Measurements from ENCODE around the gene NBPF15. TPM values are rescaled to one million over a fixed set of nuclear protein-coding genes. Genes with fewer than 3 reads are reported as not detected.
"Not testable (repeated sequence)": the region's sequence is repeated elsewhere in the genome, so short reads cannot be mapped to it uniquely, and the experiment has no call there.

NBPF15 gene, protein sequence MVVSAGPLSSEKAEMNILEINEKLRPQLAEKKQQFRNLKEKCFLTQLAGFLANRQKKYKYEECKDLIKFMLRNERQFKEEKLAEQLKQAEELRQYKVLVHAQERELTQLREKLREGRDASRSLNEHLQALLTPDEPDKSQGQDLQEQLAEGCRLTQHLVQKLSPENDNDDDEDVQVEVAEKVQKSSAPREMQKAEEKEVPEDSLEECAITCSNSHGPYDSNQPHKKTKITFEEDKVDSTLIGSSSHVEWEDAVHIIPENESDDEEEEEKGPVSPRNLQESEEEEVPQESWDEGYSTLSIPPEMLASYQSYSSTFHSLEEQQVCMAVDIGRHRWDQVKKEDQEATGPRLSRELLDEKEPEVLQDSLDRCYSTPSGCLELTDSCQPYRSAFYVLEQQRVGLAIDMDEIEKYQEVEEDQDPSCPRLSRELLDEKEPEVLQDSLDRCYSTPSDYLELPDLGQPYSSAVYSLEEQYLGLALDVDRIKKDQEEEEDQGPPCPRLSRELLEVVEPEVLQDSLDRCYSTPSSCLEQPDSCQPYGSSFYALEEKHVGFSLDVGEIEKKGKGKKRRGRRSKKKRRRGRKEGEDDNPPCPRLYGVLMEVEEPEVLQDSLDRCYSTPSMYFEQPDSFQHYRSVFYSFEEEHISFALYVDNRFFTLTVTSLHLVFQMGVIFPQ
- 56.5 and 59.9 TPM in 2 replicates for total RNA-seq (2014; rRNA removed; shearing (Covaris generic))
- polyA plus RNA-seq (2015; cell fraction: cytosol; rRNA removed) = 37.1 and 48.2 TPM in 2 replicates
- polyA plus RNA-seq (2015; cell fraction: nucleus; rRNA removed) = 356 and 358 TPM in 2 replicates

GRCh38 chr1:144461136-144461759 lies at the start of gene NBPF15:
Gene NBPF15, minus strand, starts transcription at chr1:144461669. Its CDS starts 21,666 bp downstream, at chr1:144440003.
- peak; percentile 70 for DNase-seq (ENCODE audit: low read depth, low spot score)
- in situ Hi-C loops (cut with HindIII; ENCODE audit: low pct_unique_long_range_greater_than_20kb, low sequenced_read_pairs) = not testable (repeated sequence)

DNA sequence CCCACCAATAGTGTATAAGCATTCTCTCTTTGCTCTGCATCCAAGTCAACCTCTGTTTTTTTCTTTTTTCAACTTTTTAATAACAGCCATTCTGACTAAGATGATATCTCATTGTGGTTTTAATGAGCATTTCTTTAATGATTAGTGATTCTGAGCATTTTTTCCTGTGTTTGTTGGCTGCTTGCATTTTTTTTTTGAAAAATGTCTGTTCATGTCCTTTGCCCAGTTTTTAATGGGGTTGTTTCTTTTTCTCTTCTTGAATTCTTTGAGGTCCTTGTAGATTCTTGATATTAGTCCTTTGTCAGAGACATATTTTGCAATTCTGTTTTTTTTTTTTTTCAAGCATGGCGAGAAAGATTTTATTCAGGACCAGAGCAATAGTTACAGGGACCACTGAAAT lies 35.0 kb upstream of the NBPF15 start:
- in situ Hi-C loops (cut with HindIII; ENCODE audit: low pct_unique_long_range_greater_than_20kb, low sequenced_read_pairs); DNase-seq (ENCODE audit: low read depth, low spot score): not testable (repeated sequence)

DNA sequence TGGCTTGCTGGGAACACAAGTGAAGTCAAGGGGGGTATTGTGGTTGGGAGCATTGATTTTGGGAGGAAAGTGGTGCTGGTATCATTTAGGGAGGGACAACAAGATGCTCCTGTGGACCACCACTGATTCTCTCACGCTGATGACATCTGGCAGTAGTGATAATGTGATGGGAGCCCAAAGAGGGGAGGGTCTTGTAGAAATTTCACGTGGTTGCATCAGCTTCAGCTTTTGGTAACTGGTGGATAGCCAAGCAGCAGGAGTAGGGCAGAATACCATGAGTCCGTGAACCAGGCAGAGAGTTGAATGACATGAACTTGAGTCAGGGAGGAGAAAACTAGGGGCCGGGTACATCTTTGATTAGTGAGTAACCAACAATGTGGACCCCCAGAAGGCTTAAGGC lies 32.7 kb upstream of the NBPF15 start:
- in situ Hi-C loops (cut with HindIII; ENCODE audit: low pct_unique_long_range_greater_than_20kb, low sequenced_read_pairs) = not testable (repeated sequence)

DNA sequence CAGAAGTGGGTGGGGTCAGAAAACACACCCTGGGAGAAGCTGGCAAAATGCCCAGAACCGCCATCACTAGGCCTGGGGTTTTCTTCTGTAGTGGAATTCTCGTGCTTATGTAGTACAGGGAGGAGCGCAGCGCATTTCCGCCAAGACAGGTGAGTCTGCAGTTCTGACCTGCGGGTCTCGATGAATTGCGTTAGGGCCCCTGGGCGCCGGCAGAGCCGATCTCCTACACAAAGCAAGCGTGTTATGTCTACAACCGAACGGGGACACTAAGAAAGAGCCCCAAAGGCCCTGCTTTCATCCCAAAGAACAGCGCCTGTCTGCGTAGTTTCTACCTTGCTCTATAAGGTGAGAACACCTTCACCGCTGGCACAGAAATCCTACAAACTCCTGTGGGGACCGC lies 28.9 kb upstream of the NBPF15 start:
- in situ Hi-C loops (cut with HindIII; ENCODE audit: low pct_unique_long_range_greater_than_20kb, low sequenced_read_pairs); DNase-seq (ENCODE audit: low read depth, low spot score): not testable (repeated sequence)

More for the DNA sequence above, 32.7 kb upstream of the NBPF15 start:
- DNase-seq (ENCODE audit: low read depth, low spot score) = peak; percentile 4

DNA sequence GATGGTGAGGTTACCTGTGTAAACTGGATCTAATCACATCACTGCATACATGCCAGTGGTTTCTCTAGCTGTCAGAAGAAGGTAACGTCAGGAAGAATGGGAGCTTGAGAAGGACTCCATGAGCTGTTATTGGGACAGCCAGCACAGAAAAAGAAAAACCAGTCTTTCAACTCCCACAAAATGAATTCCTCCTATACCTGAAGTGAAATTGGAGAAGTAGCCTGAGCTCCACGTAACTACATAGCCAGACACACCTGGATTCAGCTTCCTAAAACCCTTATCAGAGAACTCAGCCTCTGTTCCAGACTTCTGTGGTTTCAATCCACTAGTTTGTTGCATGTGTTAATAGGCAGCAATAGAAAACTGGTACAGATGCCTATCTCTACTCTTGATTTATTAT lies 25.5 kb upstream of the NBPF15 start:
- DNase-seq (ENCODE audit: low read depth, low spot score); in situ Hi-C loops (cut with HindIII; ENCODE audit: low pct_unique_long_range_greater_than_20kb, low sequenced_read_pairs): not testable (repeated sequence)

DNA sequence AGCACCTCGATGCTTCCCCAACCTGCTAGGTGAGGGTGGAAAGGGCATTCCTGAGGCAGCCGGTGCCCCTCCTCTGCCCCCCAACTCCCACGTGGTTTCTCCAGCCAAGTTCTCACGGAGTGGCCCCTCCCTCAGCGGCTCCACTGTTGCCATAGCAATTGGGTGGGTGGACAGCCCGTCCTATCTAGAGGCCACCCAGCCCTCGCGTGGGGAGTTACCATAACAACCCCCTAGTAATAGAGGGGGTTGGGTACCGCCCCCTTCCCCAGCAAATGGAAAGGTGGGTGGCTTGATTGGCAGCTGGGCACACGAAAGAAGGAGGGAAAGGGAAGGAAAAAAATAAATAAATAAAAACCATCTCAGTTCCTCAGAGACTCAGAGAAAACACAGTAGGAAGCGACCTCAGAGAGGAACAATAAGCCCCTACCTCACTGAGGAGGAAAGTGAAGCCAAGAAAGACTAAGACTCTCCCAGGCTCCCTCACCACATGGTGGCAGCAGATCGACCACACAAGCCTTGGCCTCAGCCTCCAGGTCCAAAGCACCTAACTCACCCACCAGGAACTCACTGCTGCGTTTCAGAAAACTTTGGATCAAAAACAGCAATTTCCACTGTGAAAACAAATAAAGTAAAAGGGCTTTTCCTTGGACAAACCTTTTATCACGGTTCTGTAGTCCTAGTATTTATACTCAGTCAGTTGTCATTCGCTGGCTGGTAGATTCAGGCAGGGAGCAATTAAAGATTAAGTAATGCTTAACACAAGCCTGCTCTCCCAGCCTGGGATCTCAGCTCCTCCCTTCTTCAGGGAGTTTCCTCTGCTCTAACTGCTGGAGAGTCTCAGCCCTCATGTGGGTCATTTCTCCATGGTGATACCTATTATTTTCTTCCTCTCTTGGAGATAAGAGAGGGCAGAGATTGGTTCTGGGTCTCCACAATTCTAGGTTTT lies 23.9 kb upstream of the NBPF15 start:
- in situ Hi-C loops (cut with HindIII; ENCODE audit: low pct_unique_long_range_greater_than_20kb, low sequenced_read_pairs); DNase-seq (ENCODE audit: low read depth, low spot score): not testable (repeated sequence)

DNA sequence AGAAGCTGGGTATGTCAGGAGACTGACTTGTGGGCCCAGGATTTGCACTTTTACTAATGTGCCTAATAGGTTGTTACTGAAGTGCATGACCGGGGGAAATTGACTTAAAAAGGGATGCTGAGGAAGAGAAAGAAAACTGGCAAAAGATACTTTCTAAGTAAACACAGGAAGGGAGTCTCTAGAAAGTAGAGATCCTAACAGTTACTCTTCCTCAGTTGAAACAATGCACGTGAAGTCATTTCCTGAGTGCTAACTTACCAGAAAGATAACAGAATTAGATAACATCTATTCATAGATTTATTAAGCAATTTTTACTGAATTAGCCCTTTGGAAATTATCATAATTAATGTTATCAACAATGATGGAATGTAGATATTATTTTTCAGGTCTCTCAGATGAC lies 12.4 kb upstream of the NBPF15 start:
- DNase-seq (ENCODE audit: low read depth, low spot score); in situ Hi-C loops (cut with HindIII; ENCODE audit: low pct_unique_long_range_greater_than_20kb, low sequenced_read_pairs): not testable (repeated sequence)

DNA sequence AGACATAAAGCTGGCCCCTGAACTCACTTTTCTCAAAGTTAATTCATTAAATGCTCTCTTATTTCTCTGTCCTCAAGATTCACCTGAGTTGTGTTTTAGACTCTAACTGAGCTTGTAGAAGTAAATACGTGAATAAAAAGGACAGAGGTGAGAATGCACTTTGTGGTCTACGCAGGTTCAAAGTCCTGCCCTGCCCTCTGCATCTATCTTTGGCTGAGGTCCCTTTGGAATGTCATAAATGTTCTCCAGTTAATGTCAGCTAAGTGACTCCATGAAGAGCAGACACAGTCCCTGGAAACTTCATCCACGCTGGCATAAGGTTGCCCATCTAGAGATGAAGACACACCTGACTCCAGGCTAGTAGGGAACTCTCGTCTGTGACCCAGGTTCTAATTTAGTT lies 10.0 kb upstream of the NBPF15 start:
- in situ Hi-C loops (cut with HindIII; ENCODE audit: low pct_unique_long_range_greater_than_20kb, low sequenced_read_pairs); DNase-seq (ENCODE audit: low read depth, low spot score): not testable (repeated sequence)

GRCh38 chr1:144461778-144462177 lies 309 bp upstream of the NBPF15 start:
- in situ Hi-C loops (cut with HindIII; ENCODE audit: low pct_unique_long_range_greater_than_20kb, low sequenced_read_pairs); DNase-seq (ENCODE audit: low read depth, low spot score): not testable (repeated sequence)

GRCh38 chr1:144460686-144461085 lies 783 bp downstream of the NBPF15 start:
- in situ Hi-C loops (cut with HindIII; ENCODE audit: low pct_unique_long_range_greater_than_20kb, low sequenced_read_pairs); DNase-seq (ENCODE audit: low read depth, low spot score): not testable (repeated sequence)

GRCh38 chr1:144442402-144442801 lies 19.1 kb downstream of the NBPF15 start:
- in situ Hi-C loops (cut with HindIII; ENCODE audit: low pct_unique_long_range_greater_than_20kb, low sequenced_read_pairs); DNase-seq (ENCODE audit: low read depth, low spot score): not testable (repeated sequence)

GRCh38 chr1:144439737-144440136 lies 21.7 kb downstream of the NBPF15 start:
- in situ Hi-C loops (cut with HindIII; ENCODE audit: low pct_unique_long_range_greater_than_20kb, low sequenced_read_pairs); DNase-seq (ENCODE audit: low read depth, low spot score): not testable (repeated sequence)

DNA sequence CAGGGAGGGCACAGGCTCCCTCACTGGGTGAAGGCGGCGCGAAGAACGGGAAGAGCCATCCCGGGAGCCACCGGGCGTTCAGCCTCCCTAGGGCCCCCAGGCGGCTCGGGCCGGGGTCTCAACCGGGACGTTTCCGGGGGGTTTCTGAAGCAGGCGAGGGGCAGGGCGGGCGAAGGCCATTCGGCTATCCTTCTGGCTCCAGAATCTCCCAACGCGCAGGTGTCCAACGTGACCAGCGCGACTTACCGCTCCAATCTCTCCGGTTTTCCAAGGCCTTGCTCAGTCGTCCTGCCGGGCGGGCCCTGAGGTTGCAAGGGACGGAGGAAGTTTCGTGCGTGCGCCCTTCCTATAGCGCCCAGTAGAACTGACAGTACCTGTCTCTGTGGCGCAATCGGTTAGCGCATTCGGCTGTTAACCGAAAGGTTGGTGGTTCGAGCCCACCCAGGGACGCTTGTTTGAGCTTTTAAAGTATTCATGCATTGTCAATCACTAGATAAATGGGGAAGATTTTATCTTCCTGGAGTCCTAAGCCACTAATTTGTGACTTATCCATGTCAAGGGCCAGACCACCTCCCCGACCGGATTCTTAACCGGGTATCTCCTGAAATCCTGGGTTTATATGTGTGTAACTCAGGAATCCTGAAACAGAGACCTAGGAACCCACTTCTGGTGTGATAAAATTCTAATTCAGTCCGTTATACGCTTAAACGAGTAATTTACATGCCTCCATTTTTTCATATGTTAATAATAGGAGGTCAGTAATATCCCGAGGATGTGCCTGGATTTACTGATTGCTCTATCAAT lies 42.4 kb downstream of the NBPF15 start:
- in situ Hi-C loops (cut with HindIII; ENCODE audit: low pct_unique_long_range_greater_than_20kb, low sequenced_read_pairs) = not testable (repeated sequence)
- DNase-seq (ENCODE audit: low read depth, low spot score) = peak; percentile 90

DNA sequence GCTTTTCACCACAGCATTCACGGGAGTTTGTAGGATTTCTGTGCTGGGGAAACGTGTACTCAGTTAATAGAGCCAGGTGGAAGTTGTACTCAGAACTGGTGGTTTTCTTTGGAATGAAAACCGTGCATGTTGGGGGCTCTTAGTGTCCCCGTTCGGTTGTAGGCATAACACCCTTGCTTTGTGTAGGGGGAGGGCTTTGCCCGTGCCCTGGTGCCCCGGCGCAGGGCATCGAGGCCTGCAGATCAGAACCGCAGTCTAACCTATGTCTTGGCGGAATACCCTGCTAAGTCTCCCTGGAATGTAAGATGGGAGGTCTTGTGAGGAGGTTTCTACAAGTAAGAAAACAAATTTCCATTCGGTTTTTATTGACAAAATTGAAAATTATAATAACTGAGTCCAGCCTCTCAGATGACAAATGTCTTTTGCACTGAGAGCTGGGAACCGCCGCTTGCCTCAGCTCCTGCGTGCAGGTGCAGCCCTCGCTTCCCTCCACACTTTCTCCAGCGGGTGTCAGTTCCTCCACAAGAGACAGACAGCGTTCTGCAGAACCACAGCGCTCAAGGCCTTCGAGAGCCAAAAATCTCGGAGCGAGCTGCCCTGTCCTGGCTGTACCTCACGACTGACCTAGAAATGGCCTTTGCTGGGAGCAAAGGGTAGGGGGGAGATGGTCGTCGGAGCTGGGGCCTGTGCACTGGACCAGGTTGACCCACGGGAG lies 47.9 kb downstream of the NBPF15 start:
- DNase-seq (ENCODE audit: low read depth, low spot score); in situ Hi-C loops (cut with HindIII; ENCODE audit: low pct_unique_long_range_greater_than_20kb, low sequenced_read_pairs): not testable (repeated sequence)

- in situ Hi-C loops (cut with HindIII; ENCODE audit: low pct_unique_long_range_greater_than_20kb, low sequenced_read_pairs) = not testable (repeated sequence)
- DNase-seq (ENCODE audit: low read depth, low spot score) = peak; percentile 100
These were observed 48.7 kb downstream of the NBPF15 start for GRCh38 chr1:144412491-144413403.
